Mesothelial cell of epicardium (in vitro differentiated cells): ENCODE data around the gene NOB1. TPM values are rescaled to one million over a fixed set of nuclear protein-coding genes. Genes with fewer than 3 reads are reported as not detected.

Source experiments
- DNase-seq, 2 experiments: peaks; one replicate each; pipeline ENCODE4 v3.0.0; 2021; ENCODE audit warnings: low spot score in 2 of 2; ENCODE audit not compliant: unreplicated experiment in 2 of 2
- H3K27ac Mint-ChIP-seq: 2 replicates; pipeline ENCODE4 v1.8.0; 2021; ENCODE audit warnings: mixed read lengths
- H3K27me3 Mint-ChIP-seq: 2 replicates; pipeline ENCODE4 v1.8.0; 2021; ENCODE audit warnings: low read depth, mixed read lengths
- H3K36me3 Mint-ChIP-seq: 2 replicates; pipeline ENCODE4 v1.8.0; 2021; ENCODE audit warnings: mixed read lengths
- H3K4me1 Mint-ChIP-seq: 2 replicates; pipeline ENCODE4 v1.8.0; 2021; ENCODE audit warnings: mixed read lengths
- H3K4me3 Mint-ChIP-seq: 2 replicates; pipeline ENCODE4 v1.8.0; 2021; ENCODE audit warnings: mild to moderate bottlenecking, moderate library complexity, mixed read lengths
- H3K9me3 Mint-ChIP-seq: 2 replicates; pipeline ENCODE4 v1.8.0; 2021; ENCODE audit warnings: mixed read lengths
- CTCF ChIP-seq: fragments of 200-600 bp; sonication (generic); IDR thresholded peaks from one replicate; pipeline ENCODE4 v1.5.0; 2021; ENCODE audit warnings: antibody characterized with exemption; ENCODE audit not compliant: unreplicated experiment
- total RNA-seq: library from RNA; stranded (reverse); gene quantifications from 3 replicates; pipeline ENCODE4 v1.2.1, GENCODE V29; 2021

The NOB1 gene
- total RNA-seq, 1 donor from 2014 or later, result 52.9 TPM

- DNase-seq, result no peak
- Mint-ChIP-seq H3K4me3 (no peak overlapping the region), H3K27me3 (no peaks in the 10 kb centered on the region), H3K36me3 (peaks cover 18% of the 10 kb centered on the region), H3K9me3 (no peaks in the 10 kb centered on the region), H3K27ac (no peak overlapping the region), H3K4me1 (peaks cover 29% of the 10 kb centered on the region)
- no peak for TF ChIP-seq CTCF
Observed at GRCh38 chr16:69721441-69721957, 33.2 kb downstream of the NOB1 start.

- Mint-ChIP-seq H3K27ac (no peak overlapping the region), H3K4me1 (peaks cover 24% of the 10 kb centered on the region), H3K27me3 (no peaks in the 10 kb centered on the region), H3K36me3 (peaks cover 18% of the 10 kb centered on the region), H3K4me3 (no peak overlapping the region), H3K9me3 (no peaks in the 10 kb centered on the region)
- no peak for DNase-seq
- no peak for TF ChIP-seq CTCF
Observed at GRCh38 chr16:69720822-69721430, 33.8 kb downstream of the NOB1 start.

GRCh38 chr16:69718111-69718764 lies 36.5 kb downstream of the NOB1 start:
- Mint-ChIP-seq H3K9me3 (no peaks in the 10 kb centered on the region), H3K4me3 (peak overlapping the region; percentile 16), H3K27me3 (no peaks in the 10 kb centered on the region), H3K36me3 (peaks cover 24% of the 10 kb centered on the region), H3K4me1 (peaks cover 11% of the 10 kb centered on the region), H3K27ac (peak overlapping the region; percentile 77)
- TF ChIP-seq CTCF, result no peak
- DNase-seq, result no peak

GRCh38 chr16:69717066-69717465 lies 37.7 kb downstream of the NOB1 start:
- no peaks in the 10 kb centered on the region for H3K9me3 Mint-ChIP-seq
- DNase-seq, result no peak
- no peak overlapping the region for H3K4me3 Mint-ChIP-seq
- no peak for TF ChIP-seq CTCF
- no peak overlapping the region for H3K27ac Mint-ChIP-seq
- peaks cover 32% of the 10 kb centered on the region for H3K36me3 Mint-ChIP-seq
- no peaks in the 10 kb centered on the region for H3K27me3 Mint-ChIP-seq
- H3K4me1 Mint-ChIP-seq, result peaks cover 11% of the 10 kb centered on the region

GRCh38 chr16:69712914-69713581 lies 41.7 kb downstream of the NOB1 start:
- TF ChIP-seq CTCF, result no peak
- H3K27me3 Mint-ChIP-seq, result no peaks in the 10 kb centered on the region
- H3K9me3 Mint-ChIP-seq, result no peaks in the 10 kb centered on the region
- peaks cover 9% of the 10 kb centered on the region for H3K4me1 Mint-ChIP-seq
- H3K27ac Mint-ChIP-seq, result no peak overlapping the region
- H3K4me3 Mint-ChIP-seq, result no peak overlapping the region
- peaks cover 29% of the 10 kb centered on the region for H3K36me3 Mint-ChIP-seq
- no peak for DNase-seq
